ENCODE results near the gene HDAC9.

- no peak for TF ChIP-seq CTCF (IDR thresholded peaks at IDR 0.05; ENCODE audit: low read depth, low read length)
- no peak for TF ChIP-seq EZH2phosphoT487 (IDR thresholded peaks at IDR 0.05; ENCODE audit: low read depth)
Observed at GRCh38 chr7:18772567-18772965, 277.0 kb downstream of the HDAC9 start.

Data from OCI-LY3 (cell line).